ENCODE data around the gene COL19A1. TPM values are rescaled to one million over a fixed set of nuclear protein-coding genes. Genes with fewer than 3 reads are reported as not detected.

The COL19A1 gene
- total and polyA plus RNA-seq, 2 experiments from 2014 or later: not detected

DNA sequence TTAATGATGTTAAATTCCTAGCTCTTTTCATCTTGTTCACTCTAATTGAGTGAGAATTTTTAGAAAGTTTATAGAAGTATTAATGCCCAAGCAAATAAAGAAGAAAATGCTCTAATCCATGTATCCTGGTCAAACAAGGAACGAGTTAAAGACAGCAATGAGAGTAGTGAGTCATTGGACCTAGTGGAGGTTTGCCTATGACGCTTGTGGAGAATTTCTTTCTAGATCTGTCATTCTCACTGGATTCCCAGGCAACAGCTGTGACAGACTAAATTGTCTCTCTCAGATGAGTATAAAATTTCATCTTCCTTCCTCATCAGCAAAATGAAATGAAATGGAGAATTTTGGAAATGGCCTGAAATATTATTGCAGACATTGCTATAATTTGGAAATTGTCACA lies 127.9 kb downstream of the COL19A1 start:
- H3K27me3 Mint-ChIP-seq (ENCODE audit: insufficient read depth, low read depth, poor library complexity): no peaks in the 10 kb centered on the region
- TF ChIP-seq, protein P1, sequence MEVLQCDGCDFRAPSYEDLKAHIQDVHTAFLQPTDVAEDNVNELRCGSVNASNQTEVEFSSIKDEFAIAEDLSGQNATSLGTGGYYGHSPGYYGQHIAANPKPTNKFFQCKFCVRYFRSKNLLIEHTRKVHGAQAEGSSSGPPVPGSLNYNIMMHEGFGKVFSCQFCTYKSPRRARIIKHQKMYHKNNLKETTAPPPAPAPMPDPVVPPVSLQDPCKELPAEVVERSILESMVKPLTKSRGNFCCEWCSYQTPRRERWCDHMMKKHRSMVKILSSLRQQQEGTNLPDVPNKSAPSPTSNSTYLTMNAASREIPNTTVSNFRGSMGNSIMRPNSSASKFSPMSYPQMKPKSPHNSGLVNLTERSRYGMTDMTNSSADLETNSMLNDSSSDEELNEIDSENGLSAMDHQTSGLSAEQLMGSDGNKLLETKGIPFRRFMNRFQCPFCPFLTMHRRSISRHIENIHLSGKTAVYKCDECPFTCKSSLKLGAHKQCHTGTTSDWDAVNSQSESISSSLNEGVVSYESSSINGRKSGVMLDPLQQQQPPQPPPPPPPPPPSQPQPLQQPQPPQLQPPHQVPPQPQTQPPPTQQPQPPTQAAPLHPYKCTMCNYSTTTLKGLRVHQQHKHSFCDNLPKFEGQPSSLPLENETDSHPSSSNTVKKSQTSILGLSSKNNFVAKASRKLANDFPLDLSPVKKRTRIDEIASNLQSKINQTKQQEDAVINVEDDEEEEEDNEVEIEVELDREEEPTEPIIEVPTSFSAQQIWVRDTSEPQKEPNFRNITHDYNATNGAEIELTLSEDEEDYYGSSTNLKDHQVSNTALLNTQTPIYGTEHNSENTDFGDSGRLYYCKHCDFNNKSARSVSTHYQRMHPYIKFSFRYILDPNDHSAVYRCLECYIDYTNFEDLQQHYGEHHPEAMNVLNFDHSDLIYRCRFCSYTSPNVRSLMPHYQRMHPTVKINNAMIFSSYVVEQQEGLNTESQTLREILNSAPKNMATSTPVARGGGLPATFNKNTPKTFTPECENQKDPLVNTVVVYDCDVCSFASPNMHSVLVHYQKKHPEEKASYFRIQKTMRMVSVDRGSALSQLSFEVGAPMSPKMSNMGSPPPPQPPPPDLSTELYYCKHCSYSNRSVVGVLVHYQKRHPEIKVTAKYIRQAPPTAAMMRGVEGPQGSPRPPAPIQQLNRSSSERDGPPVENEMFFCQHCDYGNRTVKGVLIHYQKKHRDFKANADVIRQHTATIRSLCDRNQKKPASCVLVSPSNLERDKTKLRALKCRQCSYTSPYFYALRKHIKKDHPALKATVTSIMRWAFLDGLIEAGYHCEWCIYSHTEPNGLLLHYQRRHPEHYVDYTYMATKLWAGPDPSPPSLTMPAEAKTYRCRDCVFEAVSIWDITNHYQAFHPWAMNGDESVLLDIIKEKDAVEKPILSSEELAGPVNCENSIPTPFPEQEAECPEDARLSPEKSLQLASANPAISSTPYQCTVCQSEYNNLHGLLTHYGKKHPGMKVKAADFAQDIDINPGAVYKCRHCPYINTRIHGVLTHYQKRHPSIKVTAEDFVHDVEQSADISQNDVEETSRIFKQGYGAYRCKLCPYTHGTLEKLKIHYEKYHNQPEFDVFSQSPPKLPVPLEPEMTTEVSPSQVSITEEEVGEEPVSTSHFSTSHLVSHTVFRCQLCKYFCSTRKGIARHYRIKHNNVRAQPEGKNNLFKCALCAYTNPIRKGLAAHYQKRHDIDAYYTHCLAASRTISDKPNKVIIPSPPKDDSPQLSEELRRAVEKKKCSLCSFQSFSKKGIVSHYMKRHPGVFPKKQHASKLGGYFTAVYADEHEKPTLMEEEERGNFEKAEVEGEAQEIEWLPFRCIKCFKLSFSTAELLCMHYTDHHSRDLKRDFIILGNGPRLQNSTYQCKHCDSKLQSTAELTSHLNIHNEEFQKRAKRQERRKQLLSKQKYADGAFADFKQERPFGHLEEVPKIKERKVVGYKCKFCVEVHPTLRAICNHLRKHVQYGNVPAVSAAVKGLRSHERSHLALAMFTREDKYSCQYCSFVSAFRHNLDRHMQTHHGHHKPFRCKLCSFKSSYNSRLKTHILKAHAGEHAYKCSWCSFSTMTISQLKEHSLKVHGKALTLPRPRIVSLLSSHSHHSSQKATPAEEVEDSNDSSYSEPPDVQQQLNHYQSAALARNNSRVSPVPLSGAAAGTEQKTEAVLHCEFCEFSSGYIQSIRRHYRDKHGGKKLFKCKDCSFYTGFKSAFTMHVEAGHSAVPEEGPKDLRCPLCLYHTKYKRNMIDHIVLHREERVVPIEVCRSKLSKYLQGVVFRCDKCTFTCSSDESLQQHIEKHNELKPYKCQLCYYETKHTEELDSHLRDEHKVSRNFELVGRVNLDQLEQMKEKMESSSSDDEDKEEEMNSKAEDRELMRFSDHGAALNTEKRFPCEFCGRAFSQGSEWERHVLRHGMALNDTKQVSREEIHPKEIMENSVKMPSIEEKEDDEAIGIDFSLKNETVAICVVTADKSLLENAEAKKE (CRISPR knock-in tag; IDR thresholded peaks at IDR 0.05): no peak
- TF ChIP-seq, protein P2, sequence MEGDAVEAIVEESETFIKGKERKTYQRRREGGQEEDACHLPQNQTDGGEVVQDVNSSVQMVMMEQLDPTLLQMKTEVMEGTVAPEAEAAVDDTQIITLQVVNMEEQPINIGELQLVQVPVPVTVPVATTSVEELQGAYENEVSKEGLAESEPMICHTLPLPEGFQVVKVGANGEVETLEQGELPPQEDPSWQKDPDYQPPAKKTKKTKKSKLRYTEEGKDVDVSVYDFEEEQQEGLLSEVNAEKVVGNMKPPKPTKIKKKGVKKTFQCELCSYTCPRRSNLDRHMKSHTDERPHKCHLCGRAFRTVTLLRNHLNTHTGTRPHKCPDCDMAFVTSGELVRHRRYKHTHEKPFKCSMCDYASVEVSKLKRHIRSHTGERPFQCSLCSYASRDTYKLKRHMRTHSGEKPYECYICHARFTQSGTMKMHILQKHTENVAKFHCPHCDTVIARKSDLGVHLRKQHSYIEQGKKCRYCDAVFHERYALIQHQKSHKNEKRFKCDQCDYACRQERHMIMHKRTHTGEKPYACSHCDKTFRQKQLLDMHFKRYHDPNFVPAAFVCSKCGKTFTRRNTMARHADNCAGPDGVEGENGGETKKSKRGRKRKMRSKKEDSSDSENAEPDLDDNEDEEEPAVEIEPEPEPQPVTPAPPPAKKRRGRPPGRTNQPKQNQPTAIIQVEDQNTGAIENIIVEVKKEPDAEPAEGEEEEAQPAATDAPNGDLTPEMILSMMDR (conservative IDR thresholded peaks at IDR 0.05; ENCODE audit: low read depth in 2 of 2): no peak
- TF ChIP-seq ZNF114 (CRISPR knock-in tag; IDR thresholded peaks at IDR 0.05) (no peak), CREB1 (CRISPR knock-in tag; IDR thresholded peaks at IDR 0.05; ENCODE audit: low read depth) (no peak)
- TF ChIP-seq, protein P3, sequence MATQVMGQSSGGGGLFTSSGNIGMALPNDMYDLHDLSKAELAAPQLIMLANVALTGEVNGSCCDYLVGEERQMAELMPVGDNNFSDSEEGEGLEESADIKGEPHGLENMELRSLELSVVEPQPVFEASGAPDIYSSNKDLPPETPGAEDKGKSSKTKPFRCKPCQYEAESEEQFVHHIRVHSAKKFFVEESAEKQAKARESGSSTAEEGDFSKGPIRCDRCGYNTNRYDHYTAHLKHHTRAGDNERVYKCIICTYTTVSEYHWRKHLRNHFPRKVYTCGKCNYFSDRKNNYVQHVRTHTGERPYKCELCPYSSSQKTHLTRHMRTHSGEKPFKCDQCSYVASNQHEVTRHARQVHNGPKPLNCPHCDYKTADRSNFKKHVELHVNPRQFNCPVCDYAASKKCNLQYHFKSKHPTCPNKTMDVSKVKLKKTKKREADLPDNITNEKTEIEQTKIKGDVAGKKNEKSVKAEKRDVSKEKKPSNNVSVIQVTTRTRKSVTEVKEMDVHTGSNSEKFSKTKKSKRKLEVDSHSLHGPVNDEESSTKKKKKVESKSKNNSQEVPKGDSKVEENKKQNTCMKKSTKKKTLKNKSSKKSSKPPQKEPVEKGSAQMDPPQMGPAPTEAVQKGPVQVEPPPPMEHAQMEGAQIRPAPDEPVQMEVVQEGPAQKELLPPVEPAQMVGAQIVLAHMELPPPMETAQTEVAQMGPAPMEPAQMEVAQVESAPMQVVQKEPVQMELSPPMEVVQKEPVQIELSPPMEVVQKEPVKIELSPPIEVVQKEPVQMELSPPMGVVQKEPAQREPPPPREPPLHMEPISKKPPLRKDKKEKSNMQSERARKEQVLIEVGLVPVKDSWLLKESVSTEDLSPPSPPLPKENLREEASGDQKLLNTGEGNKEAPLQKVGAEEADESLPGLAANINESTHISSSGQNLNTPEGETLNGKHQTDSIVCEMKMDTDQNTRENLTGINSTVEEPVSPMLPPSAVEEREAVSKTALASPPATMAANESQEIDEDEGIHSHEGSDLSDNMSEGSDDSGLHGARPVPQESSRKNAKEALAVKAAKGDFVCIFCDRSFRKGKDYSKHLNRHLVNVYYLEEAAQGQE (IDR thresholded peaks at IDR 0.05; ENCODE audit: unreplicated experiment): no peak
- TF ChIP-seq, protein P4, sequence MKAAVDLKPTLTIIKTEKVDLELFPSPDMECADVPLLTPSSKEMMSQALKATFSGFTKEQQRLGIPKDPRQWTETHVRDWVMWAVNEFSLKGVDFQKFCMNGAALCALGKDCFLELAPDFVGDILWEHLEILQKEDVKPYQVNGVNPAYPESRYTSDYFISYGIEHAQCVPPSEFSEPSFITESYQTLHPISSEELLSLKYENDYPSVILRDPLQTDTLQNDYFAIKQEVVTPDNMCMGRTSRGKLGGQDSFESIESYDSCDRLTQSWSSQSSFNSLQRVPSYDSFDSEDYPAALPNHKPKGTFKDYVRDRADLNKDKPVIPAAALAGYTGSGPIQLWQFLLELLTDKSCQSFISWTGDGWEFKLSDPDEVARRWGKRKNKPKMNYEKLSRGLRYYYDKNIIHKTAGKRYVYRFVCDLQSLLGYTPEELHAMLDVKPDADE (IDR thresholded peaks at IDR 0.05): no peak
- peaks cover 6% of the 10 kb centered on the region; the same call in 1 of the 2 replicates for H3K4me1 ChIP-seq (ENCODE audit: insufficient read depth)
- no peak overlapping the region for H3K4me3 ChIP-seq
- H3K36me3 Mint-ChIP-seq (ENCODE audit: low read depth): no peaks in the 10 kb centered on the region
- H3K9me3 Mint-ChIP-seq: no peaks in the 10 kb centered on the region
- H3K27me3 ChIP-seq (ENCODE audit: insufficient read depth): no peaks in the 10 kb centered on the region
- no peaks in the 10 kb centered on the region for H3K9me2 ChIP-seq (ENCODE audit: insufficient read depth)
- no peak overlapping the region for H3K4me3 Mint-ChIP-seq
- H3K79me2 ChIP-seq (replicated peaks; ENCODE audit: insufficient read depth): no peaks in the 10 kb centered on the region
- H3K4me2 ChIP-seq: no peak overlapping the region
- no peak overlapping the region for H3K27ac Mint-ChIP-seq
- H4K20me1 ChIP-seq (replicated peaks; ENCODE audit: insufficient read depth): no peaks in the 10 kb centered on the region
- peaks cover 3% of the 10 kb centered on the region; the same call in 1 of the 3 replicates for H3K4me1 Mint-ChIP-seq
- no peaks in the 10 kb centered on the region for H3K36me3 ChIP-seq (ENCODE audit: insufficient read depth)
- H3F3A ChIP-seq (replicated peaks; ENCODE audit: low read depth): no peaks in the 10 kb centered on the region
- no peak for ATAC-seq
- no peak for DNase-seq (ENCODE audit: low spot score)
- H3K27ac ChIP-seq (ENCODE audit: low read depth): no peak overlapping the region
- no peak overlapping the region for H2AFZ ChIP-seq

All from GM23338 (cell line).